ENCODE data around the gene ATP8B3.

The ATP8B3 gene

DNA sequence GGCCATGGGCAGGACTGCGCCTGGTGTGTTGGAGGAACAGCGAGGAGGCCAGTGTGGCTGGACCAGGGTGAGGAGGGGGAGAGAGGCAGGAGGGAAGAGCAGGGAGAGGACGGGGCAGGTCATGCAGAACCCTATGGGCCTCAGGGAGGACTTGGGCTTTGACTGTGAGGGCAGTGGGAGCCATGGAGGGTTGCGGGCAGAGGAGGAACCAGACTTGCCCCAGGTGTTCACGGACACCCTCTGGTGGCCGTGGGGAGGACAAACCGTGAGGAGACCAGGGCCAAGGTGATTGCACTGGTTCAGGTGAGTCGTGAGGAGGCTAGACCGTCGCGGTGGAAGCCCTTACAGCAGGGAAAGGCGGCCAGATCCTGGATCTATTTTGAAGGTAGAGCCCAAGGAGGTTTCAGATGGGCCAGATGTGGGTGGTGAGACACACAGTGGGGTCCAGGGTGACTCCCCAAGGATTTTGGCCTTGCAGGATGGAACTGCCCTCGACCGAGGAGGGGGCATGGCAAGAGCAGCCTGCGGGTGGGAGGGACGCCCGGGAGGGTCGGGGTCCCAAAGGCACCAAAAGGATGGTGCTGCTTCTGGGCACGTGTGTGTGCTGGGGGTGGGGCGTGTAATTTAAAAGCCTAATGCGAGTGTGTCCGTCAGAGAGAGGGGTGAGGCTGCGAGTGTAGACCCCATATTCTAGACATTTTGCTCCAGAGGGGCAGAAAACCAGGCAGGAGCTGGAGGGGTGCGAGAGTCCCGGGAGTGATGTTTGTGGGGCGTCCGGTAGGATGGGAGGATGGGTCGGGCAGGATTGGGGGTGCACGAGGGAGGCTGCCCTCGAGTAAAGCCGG lies 39.0 kb upstream of the ATP8B3 start:
- in situ Hi-C loops (cut with MboI; ENCODE audit: low sequenced_read_pairs) = no loop called here

DNA sequence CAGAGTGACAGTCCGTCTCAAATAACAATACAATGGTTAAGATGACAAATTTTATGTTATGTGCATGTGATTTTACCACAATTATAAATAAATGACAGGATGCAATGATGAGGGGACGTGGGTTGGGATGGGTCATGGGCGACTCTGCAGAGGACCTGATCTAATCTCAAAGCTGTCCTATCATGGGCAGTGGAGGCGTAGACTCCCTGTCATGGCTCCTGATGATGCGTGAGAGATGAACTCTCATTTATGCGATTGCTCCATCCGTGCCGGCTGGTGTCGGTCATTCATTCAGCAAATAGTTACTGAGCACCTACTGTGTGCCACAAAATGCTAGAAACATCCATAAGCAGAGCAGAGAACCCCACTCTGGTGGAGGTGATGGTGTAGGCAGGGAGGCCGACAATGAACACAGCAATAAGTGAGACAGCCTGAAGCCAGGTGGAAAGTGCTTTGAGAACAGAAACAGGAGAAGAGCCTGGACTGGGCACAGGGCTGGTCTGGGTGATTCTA lies 37.9 kb upstream of the ATP8B3 start:
- in situ Hi-C loops (cut with MboI; ENCODE audit: low sequenced_read_pairs) = no loop called here

DNA sequence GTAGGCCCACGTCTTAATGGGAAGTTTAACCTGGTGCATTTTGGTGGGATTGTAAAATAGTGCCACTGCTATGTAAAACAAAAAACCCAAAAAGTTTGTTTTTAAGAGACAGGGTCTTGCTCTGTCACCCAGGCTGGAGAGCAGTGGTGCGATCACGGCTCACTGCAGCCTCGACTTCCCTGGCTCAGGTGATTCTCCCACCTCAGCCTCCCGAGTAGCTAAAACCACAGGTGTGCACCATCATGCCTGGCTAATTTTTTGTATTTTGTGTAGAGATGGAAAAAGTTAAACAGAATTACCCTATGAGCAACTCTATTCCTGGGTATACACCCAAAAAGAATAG lies 37.0 kb upstream of the ATP8B3 start:
- in situ Hi-C loops (cut with MboI; ENCODE audit: low sequenced_read_pairs) = no loop called here

DNA sequence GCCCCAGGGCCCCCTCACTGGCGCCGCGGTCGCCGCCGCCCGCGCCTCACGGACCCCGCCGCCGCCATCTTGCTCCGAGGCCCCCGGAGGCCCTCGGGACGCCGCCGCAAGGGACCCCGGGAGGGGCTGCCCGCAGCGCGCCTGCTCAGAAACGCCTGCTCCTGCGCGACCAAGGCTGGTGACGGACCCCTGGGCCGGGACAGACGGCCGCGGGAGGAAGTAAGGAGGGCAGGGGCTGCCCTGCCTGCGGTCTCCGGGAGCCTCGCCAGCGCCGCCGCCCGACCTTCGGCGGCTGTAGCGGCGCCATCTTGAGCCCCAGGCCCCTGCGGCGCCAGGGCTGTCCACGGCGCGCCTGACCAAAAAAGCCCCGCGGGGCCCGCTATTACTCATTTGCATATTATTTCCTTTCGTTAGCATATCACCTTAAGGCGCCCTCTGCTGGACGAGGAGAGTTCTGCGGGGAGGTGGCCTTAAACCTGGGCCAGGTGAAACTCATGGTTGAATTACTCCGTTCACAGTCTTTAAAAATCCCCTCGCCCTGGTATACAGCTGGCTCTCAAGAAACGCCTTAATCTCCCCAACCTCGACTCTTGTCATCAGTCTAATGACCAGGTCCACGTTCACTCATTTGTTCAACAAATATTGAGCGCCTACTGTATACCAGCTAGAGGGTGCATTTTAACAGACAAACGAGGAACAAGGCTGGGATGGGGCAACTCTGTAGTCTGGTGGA lies 36.5 kb upstream of the ATP8B3 start, which contains the start of gene REXO1:
TSS of gene REXO1 (minus strand) at position 85 of the 733 bp plus-strand sequence. CDS start 125 bp downstream, outside the sequence.
- in situ Hi-C loops (cut with MboI; ENCODE audit: low sequenced_read_pairs) = no loop called here

DNA sequence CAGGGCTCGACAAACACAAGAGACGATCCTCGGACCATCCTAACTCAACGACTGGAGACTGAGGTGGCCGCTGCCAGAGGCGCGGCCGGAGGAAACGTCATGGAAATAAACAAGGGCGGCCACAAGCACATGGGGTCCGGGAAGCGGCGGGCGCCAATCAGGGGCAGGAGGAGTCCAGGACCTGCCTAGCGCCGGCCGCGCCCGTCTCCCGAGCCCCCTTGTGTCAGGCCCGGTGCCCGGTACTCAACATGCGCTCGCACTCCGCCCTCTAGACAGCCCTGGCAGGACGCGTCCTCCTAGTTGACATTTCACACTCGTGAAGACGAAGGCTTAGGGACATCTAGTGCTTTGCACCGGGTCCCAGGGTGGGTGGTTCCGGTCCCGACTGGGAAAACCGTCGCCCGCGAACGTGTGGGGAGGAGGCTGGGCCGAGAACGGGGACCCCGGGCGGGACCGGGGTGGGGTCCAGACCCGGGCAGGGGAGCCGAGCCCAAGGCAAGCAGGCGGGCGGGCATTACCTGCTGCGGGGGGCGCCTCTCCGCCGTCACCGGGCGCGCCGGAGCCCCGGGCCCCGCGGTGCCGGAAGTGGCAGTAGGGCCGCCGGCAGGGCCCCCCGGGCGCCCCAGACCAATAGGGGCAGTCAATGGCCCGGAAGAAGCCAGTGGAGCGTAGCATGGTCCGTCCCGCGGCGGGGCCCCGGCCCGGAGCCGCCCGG lies 35.8 kb upstream of the ATP8B3 start:
- in situ Hi-C loops (cut with MboI; ENCODE audit: low sequenced_read_pairs) = no loop called here

DNA sequence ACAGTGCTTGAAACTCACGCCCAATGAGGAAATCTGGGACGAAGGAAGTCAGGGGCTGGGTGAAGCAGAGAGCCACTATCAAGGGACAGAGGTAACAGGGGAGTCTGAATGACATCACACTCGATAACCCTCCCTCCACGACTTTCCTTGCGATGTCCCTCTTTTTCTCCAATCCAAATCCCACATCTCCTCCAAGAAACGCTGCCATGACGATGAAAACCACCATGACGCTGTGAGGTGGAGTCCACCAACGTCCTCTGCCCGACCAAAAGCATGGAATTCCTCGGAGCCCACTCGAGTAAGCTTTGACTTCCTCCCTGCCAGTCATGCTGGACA lies 35.2 kb upstream of the ATP8B3 start:
- in situ Hi-C loops (cut with MboI; ENCODE audit: low sequenced_read_pairs) = no loop called here

DNA sequence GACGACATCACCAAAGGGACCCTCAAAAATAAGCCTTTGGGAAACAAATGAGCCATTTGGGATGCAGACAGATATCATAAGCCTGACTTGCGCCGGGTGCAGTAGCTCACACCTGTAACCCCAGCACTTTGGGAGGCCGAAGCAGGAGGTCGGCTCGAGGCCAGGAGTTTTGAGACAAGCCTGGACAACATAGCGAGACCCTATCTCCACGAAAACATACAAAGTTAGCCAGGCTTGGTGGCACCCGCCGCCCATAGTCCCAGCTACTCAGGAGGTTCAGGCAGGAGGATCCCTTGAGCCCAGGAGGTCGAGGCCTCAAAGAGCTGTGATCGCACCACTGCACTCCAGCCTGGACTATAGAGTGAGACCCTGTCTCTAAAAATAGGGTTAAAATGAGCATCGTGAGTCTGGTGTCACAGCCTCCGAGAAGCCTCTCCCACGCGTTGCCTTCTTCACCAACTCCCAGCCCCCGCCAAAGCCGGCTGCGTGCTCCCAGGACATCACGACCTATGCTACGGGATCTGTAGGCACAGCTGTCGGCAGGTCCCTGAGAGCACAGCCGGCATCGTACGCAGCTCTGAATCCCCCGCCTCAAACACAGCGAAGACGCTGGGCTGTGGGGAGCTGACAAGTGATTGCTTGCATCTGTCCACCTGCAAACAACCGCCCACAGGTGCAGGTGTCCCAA lies 34.6 kb upstream of the ATP8B3 start:
- in situ Hi-C loops (cut with MboI; ENCODE audit: low sequenced_read_pairs) = no loop called here

DNA sequence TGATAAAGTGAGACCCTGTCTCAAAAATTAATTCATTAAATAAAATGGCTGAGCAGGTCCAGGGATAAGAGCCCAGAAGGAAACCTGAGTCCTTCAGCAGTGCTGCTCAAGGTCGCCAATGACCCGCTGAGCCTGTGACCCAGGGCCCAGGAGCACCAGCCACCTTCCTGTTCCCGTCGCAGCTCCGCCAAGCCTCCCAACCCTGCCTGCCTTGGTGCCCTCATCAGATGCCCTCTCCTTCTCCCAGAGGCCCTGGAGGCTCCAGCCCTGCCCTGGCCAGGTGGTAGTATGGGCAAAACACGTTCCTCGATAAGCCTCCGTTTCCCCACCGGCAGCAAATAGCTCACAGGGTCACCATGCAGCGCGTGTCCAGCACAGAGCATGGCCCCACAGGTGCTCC lies 33.6 kb upstream of the ATP8B3 start:
- in situ Hi-C loops (cut with MboI; ENCODE audit: low sequenced_read_pairs) = no loop called here

DNA sequence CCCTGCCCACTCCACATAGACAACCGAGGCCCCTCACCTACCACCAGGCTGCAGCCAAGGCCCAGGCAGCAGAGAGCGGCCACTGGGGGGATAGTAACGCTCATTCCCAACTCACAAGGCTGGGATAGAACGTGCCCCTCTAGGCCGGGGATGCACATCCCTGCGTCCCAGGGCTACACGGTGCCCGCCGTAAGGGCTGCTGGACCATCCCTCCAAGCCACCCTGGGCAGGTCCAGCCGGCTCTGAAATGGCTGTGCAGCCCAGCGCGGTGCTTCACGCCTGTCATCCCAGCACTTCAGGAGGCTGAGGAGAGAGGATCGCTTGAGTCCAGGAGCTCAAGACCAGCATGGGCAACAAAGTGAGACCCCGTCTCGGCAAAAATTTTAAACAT lies 33.0 kb upstream of the ATP8B3 start:
- in situ Hi-C loops (cut with MboI; ENCODE audit: low sequenced_read_pairs) = no loop called here

DNA sequence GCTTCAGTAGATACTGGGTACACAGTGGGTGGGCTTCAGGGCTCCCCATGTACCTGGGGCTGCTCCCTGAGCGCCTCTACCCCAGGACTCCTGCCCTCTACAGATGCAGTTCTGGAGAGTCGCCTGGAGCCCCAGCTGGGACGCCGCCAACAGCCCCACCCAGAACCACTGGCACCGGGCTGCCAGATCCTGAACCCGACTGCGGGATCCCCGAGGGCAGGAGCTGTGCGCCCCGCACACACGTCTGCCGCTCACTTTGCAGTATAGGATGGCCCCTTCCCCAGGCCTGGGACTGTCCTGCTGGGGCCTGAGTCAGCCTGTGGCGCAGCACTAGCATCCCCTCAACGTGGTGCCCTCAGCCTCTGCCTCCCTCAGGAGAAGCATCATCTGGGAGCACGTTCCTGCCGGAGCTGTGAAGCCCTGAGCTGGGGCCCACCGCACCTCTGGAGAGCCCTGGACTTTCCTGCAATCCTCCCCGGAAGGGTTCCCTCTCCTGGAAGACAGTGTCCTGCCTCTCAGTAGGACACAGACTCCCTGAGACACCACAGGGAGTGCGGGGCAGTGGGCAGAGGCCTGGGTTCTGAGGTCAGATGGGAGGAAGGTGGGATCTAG lies 32.5 kb upstream of the ATP8B3 start:
- in situ Hi-C loops (cut with MboI; ENCODE audit: low sequenced_read_pairs) = no loop called here

DNA sequence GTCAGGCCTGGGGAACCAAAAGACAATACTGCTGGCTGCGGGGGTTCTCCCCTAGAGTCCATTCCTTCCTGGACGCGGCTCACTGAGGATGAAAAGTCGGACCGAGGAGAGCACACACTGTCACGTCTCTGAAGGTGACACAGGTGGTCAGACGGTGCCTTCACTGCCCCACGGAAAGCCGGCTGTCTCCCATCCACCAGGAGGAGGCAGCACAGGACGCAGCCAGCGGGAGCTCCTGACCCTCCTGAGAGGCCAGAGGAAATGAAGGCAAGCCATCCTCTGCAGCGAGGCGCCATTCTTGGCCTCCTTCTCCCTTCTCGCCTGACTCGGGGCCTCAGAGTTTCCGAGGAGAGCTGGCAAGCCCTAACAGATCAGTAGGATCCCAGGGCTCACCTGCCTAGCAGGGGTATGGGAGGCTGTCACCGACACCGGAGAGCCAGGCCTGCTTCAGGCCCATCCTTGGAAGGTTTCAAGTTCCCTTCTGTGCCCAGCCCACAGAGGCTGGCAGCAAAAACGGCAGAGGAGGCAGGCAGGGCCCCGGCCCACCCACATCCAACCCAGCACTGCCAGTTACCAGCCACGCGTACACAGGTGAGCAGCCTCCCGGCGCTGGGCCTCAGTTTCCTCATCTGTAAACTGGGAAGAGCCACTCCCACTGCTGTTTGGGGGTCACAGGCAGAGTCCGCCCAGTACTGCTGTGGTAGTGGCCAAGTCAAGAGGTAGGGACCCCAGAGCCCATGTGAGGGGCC lies 31.7 kb upstream of the ATP8B3 start:
- in situ Hi-C loops (cut with MboI; ENCODE audit: low sequenced_read_pairs) = no loop called here

DNA sequence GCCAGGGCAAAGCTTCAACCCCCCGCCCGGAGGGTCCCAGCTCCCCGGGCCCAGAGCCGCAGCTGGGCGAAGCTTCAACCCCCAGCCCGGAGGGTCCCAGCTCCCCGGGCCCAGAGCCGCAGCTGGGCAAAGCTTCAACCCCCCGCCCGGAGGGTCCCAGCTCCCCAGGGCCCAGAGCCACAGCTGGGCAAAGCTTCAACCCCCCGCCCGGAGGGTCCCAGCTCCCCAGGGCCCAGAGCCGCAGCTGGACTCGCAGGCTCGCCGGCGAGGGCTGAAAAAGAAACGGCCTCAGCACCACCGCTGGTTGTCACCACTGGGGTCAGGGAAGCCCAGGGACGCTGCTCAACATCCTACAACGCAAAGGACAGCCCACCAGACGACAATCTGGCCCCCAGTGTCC lies 31.0 kb upstream of the ATP8B3 start:
- in situ Hi-C loops (cut with MboI; ENCODE audit: low sequenced_read_pairs) = no loop called here

DNA sequence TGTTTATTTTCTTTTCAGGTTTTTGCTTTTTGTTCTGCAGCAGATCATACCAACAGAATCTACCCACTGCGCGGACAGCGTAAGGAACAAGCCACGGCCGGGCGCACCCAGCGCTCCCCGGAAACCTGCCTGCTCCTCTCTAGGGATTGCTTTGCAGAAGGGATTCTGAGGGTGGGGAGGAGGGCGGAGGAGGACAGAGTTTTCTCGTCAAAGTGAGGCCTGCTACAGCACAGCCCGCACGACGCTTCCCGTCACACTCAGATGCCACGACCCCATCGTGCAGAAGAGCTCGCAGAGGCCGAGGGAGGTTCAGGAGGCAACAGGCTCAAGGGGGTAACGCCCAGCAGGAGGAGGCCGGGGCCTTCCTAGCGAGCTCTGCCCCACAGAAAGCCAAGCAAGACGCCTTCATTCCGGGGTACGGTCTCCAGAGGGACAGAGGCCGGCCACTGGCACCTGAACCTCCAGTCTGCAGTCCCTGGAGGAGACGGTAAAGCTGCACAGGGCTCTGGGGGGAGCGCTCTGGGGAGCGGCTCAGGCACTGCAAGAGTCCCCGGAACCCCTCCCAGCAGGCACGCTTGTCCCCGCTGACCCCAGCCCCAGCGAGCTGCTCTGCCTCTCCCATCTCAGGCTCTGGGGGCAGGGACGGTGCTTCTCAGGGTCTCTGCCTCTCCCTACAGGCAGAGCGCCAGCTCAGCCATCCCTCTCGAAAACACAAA lies 29.3 kb upstream of the ATP8B3 start:
- in situ Hi-C loops (cut with MboI; ENCODE audit: low sequenced_read_pairs) = no loop called here

DNA sequence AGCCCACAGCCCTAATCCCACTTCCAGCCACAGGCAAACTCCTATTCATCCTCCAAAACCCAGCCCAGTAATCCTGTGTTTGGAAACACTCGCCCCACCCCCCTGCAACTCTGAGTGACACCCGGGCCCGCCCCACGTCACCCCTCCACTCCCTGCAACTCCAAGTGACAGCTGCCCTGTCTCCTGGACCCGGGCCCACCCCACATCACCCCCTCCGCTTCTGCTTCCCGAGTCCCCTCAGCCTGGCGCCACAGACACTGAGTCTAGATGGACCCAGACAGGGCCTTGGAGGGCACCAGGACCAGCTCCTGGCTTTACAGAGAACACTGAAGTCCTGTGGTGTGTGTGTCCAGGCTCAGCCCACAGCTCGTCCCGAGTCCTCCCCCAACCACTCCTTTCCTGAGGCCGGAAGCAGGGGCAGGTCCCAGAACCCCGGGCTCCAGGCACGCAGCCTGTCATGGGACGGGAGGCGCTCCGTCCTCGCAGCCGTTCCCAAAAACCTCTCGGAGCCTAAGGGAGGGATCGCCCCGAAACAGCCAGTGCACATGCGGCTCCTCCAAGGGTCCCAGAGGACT lies 28.6 kb upstream of the ATP8B3 start:
- in situ Hi-C loops (cut with MboI; ENCODE audit: low sequenced_read_pairs) = no loop called here

DNA sequence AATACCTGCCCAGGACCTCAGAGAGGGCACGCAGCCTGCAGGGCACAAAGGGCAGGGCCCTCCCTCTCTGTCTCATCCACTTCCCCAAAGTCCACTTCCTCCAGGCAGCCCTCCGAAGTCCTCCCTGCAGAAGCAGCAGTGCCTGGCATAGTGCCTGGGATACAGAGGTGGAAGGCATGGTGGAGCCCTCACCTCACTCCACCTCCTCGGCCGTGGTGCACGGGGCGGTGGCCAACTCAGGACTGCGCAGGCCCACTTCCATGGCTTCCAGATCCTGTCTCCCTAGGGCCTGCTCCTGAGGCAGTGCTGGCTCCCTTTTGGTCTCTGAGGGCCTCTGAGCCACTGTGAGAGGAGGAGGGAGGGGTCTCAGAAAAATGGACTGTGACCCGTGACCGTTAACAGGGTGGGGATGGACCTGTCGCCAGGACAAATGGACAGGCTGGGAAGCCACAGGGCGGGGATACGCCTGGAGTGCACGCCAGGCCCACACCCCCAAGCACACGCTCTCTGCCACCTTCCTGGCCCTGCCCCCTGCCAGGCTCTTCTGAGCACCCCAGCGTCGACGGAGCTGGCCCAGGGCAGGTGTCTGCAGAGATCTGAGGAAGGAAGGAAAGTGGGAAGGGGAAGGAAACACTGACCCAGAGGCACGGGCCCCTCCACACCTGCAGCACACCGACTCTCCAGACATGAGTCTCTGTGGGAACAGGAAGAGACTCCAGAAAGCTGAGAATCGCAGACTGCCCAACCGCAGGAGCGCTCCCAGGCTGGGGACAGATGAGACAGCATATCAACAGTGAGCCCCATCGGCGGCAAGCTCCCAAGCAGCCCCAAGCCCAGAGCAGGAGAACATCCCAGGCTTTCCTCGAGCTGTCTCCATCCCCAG lies 27.8 kb upstream of the ATP8B3 start:
- in situ Hi-C loops (cut with MboI; ENCODE audit: low sequenced_read_pairs) = no loop called here

DNA sequence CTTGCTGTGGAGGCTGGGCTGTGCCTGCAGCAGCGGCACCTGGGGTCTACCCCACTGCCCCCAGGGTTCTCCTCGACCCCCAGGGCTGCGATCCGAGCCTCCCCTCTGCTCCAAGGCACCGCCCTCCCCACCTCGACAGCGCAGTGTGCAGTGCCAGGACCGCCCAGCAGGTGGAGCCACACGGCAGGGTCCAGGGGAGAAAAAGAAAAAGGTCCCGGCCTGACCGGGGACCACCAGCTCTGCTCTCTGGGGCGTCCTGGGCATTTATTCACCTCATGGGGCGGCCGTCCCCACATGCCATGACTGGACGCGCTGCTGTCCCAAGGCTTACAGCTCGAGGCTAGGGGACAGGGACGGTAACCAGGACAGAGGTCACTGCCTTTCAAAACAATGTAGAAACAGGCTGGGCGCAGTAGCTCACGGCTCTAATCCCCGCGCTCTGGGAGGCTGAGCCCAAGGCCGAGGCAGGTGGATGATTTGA lies 25.6 kb upstream of the ATP8B3 start:
- in situ Hi-C loops (cut with MboI; ENCODE audit: low sequenced_read_pairs) = no loop called here

DNA sequence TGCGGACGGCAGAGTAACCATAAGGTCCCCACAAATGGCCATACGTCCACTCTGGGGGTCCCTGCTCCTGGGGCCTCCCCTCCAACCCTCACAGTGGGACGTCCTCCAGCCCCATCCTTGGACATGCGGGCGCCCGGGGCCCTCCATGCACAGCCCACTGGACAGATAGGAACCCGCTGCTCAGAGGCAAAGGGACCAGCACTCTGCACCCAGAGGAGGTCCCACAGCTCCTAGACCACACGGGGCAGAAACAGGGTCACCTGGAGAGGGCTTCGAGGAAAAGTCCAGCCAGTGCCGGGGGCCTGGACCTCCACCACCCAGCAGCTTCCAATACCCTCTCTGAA lies 25.1 kb upstream of the ATP8B3 start:
- in situ Hi-C loops (cut with MboI; ENCODE audit: low sequenced_read_pairs) = no loop called here

Data from hTERT RPE-1 (cell line).